Spleen (tissue), 11 donors: ENCODE measurements around the gene ZMIZ2. TPM values are rescaled to one million over a fixed set of nuclear protein-coding genes. Genes with fewer than 3 reads are reported as not detected.

ENCODE experiments used
- DNase-seq: peaks from one replicate; pipeline ENCODE4 v3.0.0-alpha.2; 2020
- H3K27ac ChIP-seq, 8 donors: fragments of 200-600 bp; sonication (generic) in 7 of 8; 1 replicate in 4 of 8; 2 replicates in 4 of 8; pipeline versions ENCODE4 v1.5.0 to v1.8.0; 2016 to 2021; ENCODE audit warnings: inconsistent platforms in 4 of 8, mild to moderate bottlenecking in 4 of 8, moderate library complexity in 1 of 8
- H3K27me3 ChIP-seq, 7 donors: fragments of 200-600 bp; sonication (generic) in 6 of 7; replicated peaks in 1 of 7; 1 replicate in 4 of 7; 2 replicates in 3 of 7; pipeline versions ENCODE4 v1.5.0 to v1.8.0; 2016 to 2021; ENCODE audit warnings: inconsistent platforms in 3 of 7, mild to moderate bottlenecking in 1 of 7
- H3K36me3 ChIP-seq, 6 donors: fragments of 200-600 bp; sonication (generic) in 5 of 6; 1 replicate in 4 of 6; 2 replicates in 2 of 6; pipeline versions ENCODE4 v1.5.0 to v1.8.0; 2016 to 2021; ENCODE audit warnings: inconsistent platforms in 2 of 6
- H3K4me1 ChIP-seq, 6 donors: fragments of 200-600 bp; sonication (generic) in 5 of 6; 1 replicate in 3 of 6; 2 replicates in 3 of 6; pipeline versions ENCODE4 v1.5.0 to v1.8.0; 2016 to 2021; ENCODE audit warnings: inconsistent platforms in 3 of 6
- H3K4me3 ChIP-seq, 8 donors: fragments of 200-600 bp; sonication (generic) in 7 of 8; 1 replicate in 4 of 8; 2 replicates in 4 of 8; pipeline versions ENCODE4 v1.5.0 to v1.8.0; 2016 to 2021; ENCODE audit warnings: inconsistent platforms in 4 of 8, mild to moderate bottlenecking in 4 of 8, moderate library complexity in 2 of 8
- H3K9me3 ChIP-seq, 8 donors: fragments of 200-600 bp; sonication (generic) in 7 of 8; 1 replicate in 4 of 8; 2 replicates in 4 of 8; pipeline versions ENCODE4 v1.5.0 to v1.8.0; 2016 to 2021; ENCODE audit warnings: inconsistent platforms in 4 of 8
- CTCF ChIP-seq, 11 experiments: fragments of 200-600 bp in 7 of 11; fragments of 450-650 bp in 4 of 11; sonication (generic) in 4 of 11; IDR thresholded peaks in 8 of 11; conservative IDR thresholded peaks in 3 of 11; 1 replicate in 7 of 11; 2 replicates in 4 of 11; pipeline versions ENCODE4 v1.4.0 to v1.8.0; 2016 to 2021; ENCODE audit warnings: antibody characterized with exemption in 11 of 11, inconsistent platforms in 4 of 11, mild to moderate bottlenecking in 1 of 11
- POLR2A ChIP-seq, 3 donors: fragments of 450-650 bp; IDR thresholded peaks; one replicate each; pipeline ENCODE4 v1.5.1; 2017; ENCODE audit warnings: antibody characterized with exemption in 3 of 3, mild to moderate bottlenecking in 1 of 3
- POLR2AphosphoS5 ChIP-seq, 3 donors: sonication (generic); formaldehyde crosslinking; IDR thresholded peaks; one replicate each; pipeline ENCODE4 v1.5.1; 2017; ENCODE audit warnings: antibody characterized with exemption in 3 of 3
- WGBS, 5 donors: extraction: QIAGEN DNeasy Blood & Tissue Kit in 3 of 5; methylation state at CpG; one replicate each; pipeline versions ENCODE4 v1.1.5 to v1.1.7; 2013 to 2018; 5-methylcytosine and 5-hydroxymethylcytosine counted together
- intact Hi-C: fragments of 100-400 bp; cut with DNase I; formaldehyde crosslinking; loops from one replicate; pipeline ENCODE4 v1.15.0; 2023; ENCODE audit warnings: low total_unique reads
- polyA plus RNA-seq, 3 donors: library from polyadenylated mRNA; stranded (reverse); fragments of 200-250 nt; gene quantifications; one replicate each; pipeline ENCODE4 v1.2.1, GENCODE V29; 2013
- total RNA-seq, 7 donors: library from RNA; depleted of rRNA in 3 of 7; stranded (reverse); fragments of >200 nt in 3 of 7; fragmentation: NEBNext Ultra II Directional in 4 of 7; extraction: Animal tissue kit (Norgen Biotek cat#: 25700) in 4 of 7; gene quantifications; one replicate each; pipeline versions ENCODE4 v1.1.0 to v1.2.1, GENCODE V29; 2016 to 2021
- donor health status: healthy with polysubstance abuse.
- donor health status: DM: no; HTN: no; CAD: no; lungs with moderate emphysema.
- donor health status: DM: no; HTN: no; CAD: no.
- donor health status: Bipolar disorder and iron deficiency.
- donor health status: healthy.
- donor health status: DM: no; HTN: no; CAD: no.
- donor health status: DM: yes; HTN: yes; CAD: no.

Gene ZMIZ2
- total and polyA plus RNA-seq, 10 donors, result 27.7 to 160 (median 84.1) TPM

DNA sequence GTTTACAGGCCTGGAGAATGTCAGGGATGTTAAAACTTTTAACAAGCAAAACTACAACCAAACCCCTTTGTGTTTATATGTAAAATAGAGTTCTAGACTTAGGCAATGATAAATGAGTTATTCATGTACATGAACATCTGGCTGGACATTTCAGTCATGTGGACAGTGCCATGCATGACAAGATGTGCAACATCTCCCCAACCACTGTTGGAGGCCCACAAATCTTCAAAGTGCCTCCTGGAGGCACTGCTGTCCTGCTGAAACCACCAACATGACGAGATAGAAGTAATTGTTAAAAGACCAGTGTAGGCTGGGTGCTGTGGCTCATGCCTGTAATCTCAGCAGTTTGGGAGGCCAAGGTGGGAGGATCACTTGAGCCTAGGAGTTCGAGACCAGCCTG lies 66.3 kb downstream of the ZMIZ2 start:
- H3K36me3 ChIP-seq, result no peaks in the 10 kb centered on the region
- H3K27me3 ChIP-seq, result no peaks in the 10 kb centered on the region
- H3K9me3 ChIP-seq, result no peaks in the 10 kb centered on the region
- no peak overlapping the region for H3K27ac ChIP-seq
- DNase-seq, result no peak
- intact Hi-C loops, result no loop called here
- 80 to 97% (median 88%) methylated on average over 2 of the region's 2 CpGs for WGBS, 5 donors
- no peak overlapping the region for H3K4me3 ChIP-seq
- no peak for TF ChIP-seq CTCF (IDR thresholded peaks at IDR 0.05 in 8 of 11, conservative IDR thresholded peaks at IDR 0.05 in 3 of 11)
- TF ChIP-seq POLR2A (IDR thresholded peaks at IDR 0.05), result no peak
- no peak for TF ChIP-seq POLR2AphosphoS5 (IDR thresholded peaks at IDR 0.05)
- H3K4me1 ChIP-seq, result no peaks in the 10 kb centered on the region

GRCh38 chr7:44819292-44819691 lies 70.6 kb downstream of the ZMIZ2 start:
- Histone ChIP-seq H3K9me3 (no peaks in the 10 kb centered on the region), H3K36me3 (no peaks in the 10 kb centered on the region), H3K27me3 (no peaks in the 10 kb centered on the region), H3K4me3 (no peak overlapping the region), H3K27ac (no peak overlapping the region), H3K4me1 (no peaks in the 10 kb centered on the region)
- WGBS, 5 donors, result 75 to 88% (median 80%) methylated on average over 2 of the region's 2 CpGs
- no peak for DNase-seq
- intact Hi-C loops, result no loop called here
- TF ChIP-seq POLR2A (IDR thresholded peaks at IDR 0.05) (no peak), POLR2AphosphoS5 (IDR thresholded peaks at IDR 0.05) (no peak), CTCF (IDR thresholded peaks at IDR 0.05 in 8 of 11, conservative IDR thresholded peaks at IDR 0.05 in 3 of 11) (no peak)

Other genes starting within 250 kb of the ZMIZ2 start
- under 1 TPM in 1 of 7 donors, not detected in 6; 0.07 TPM for gene NPC1L1, start 207.5 kb upstream of the ZMIZ2 start, total RNA-seq
- gene NPC1L1, start 207.5 kb upstream of the ZMIZ2 start, polyA plus RNA-seq, result under 1 TPM; 0.02 to 0.03 (median 0.03) TPM
- 10 to 100 TPM; 56.1 to 78.9 (median 60.9) TPM for gene DDX56, start 174.9 kb upstream of the ZMIZ2 start, total RNA-seq
- gene DDX56, start 174.9 kb upstream of the ZMIZ2 start, polyA plus RNA-seq, result 100 to 1,000 TPM in 2 of 3 donors, 10 to 100 TPM in 1; 70.0 to 130 (median 105) TPM
- 100 to 1,000 TPM in 2 of 7 donors, 10 to 100 TPM in 5; 55.4 to 105 (median 66.6) TPM for gene TMED4, start 166.6 kb upstream of the ZMIZ2 start, total RNA-seq
- gene TMED4, start 166.6 kb upstream of the ZMIZ2 start, polyA plus RNA-seq, result 10 to 100 TPM; 26.1 to 34.7 (median 28.7) TPM
- 100 to 1,000 TPM in 2 of 7 donors, 10 to 100 TPM in 5; 78.2 to 120 (median 91.6) TPM for gene OGDH, start 142.2 kb upstream of the ZMIZ2 start, total RNA-seq
- 10 to 100 TPM; 15.7 to 32.3 (median 15.9) TPM for gene OGDH, start 142.2 kb upstream of the ZMIZ2 start, polyA plus RNA-seq
- 1,000 to 10,000 TPM in 3 of 7 donors, 100 to 1,000 TPM in 4; 877 to 1,659 (median 945) TPM for gene PPIA, start 47.8 kb downstream of the ZMIZ2 start, total RNA-seq
- 1,000 to 10,000 TPM; 2,690 to 3,651 (median 2,985) TPM for gene PPIA, start 47.8 kb downstream of the ZMIZ2 start, polyA plus RNA-seq
- 100 to 1,000 TPM; 106 to 137 (median 114) TPM for gene H2AZ2, start 99.2 kb downstream of the ZMIZ2 start, total RNA-seq
- 100 to 1,000 TPM in 2 of 3 donors, 10 to 100 TPM in 1; 74.7 to 147 (median 112) TPM for gene H2AZ2, start 99.2 kb downstream of the ZMIZ2 start, polyA plus RNA-seq
- gene PURB, start 136.7 kb downstream of the ZMIZ2 start, total RNA-seq, result 10 to 100 TPM; 18.7 to 25.4 (median 22.8) TPM
- 1 to 10 TPM; 6.0 to 7.4 (median 6.1) TPM for gene PURB, start 136.7 kb downstream of the ZMIZ2 start, polyA plus RNA-seq
- 10 to 100 TPM; 36.4 to 68.6 (median 62.1) TPM for gene MYO1G, start 230.2 kb downstream of the ZMIZ2 start, total RNA-seq
- gene MYO1G, start 230.2 kb downstream of the ZMIZ2 start, polyA plus RNA-seq, result 10 to 100 TPM; 27.9 to 61.1 (median 45.6) TPM